ENCODE data around the gene KBTBD3. TPM values are rescaled to one million over a fixed set of nuclear protein-coding genes. Genes with fewer than 3 reads are reported as not detected.
A peak's percentile ranks its signal among the peaks of the same experiment; 100 is the strongest.
"Not testable (repeated sequence)": the region's sequence is repeated elsewhere in the genome, so short reads cannot be mapped to it uniquely, and the experiment has no call there.

Gene KBTBD3
- total RNA-seq, 1 experiment from 2014 or later = 4.9 TPM

DNA sequence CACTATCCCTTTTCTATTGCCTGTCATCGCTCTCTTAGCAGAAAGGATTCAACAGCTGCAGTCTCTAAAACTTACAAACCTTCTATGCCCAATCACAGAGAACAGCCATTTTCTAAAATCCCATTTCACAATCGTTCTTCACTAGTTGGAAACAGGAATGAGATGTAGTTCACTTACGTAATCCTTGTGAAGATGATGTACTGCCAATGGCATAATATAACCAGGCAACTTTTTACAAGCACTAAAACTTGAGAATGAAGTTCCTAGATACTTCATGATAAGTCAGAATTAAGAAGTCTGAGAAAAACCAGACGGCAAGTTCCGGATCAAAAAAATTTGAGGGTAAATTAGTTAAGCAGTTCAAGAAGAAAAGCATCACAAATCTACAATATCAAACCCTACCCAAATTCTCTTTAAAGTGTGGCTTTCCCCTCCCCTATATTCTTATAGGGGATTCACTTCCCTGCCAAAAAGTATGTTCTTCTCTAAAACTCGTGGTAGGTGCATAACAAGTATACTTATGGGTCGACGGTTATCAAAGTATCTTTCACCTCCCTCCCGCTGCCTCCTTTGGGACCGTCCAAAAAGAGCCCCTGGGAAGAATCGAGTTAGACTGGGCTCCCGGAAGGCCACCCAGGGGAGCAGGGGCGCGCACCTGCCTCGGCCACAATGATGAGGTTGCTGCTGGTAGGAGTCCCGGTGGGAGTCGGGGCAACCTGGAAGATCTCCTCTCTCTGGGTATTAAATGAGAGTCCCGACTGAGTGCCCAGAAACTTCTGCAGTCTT, 55.8 kb downstream of the KBTBD3 start:
- DNase-seq (ENCODE audit: low read depth, low spot score) = peak; percentile 8
- in situ Hi-C loops (cut with HindIII; ENCODE audit: low pct_unique_long_range_greater_than_20kb, low sequenced_read_pairs) = no loop called here

DNA sequence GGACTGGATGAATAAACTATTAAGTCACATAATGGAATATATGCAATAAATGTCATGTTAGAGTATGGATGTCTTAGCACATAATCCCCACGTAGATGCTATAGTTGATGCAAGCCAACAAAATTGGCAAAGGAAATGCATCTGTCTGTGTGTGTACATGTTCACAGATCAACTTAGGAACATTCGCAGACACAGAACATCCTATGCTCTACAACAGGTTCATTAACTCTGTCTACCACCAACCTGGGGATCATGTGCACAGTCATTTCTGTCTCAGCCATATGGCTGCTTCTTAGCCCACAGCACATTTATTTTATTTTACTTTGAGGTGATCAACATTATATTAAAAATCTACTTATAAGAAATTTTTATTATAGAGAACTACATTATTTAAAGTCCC, 60.1 kb downstream of the KBTBD3 start:
- in situ Hi-C loops (cut with HindIII; ENCODE audit: low pct_unique_long_range_greater_than_20kb, low sequenced_read_pairs) = no loop called here
- DNase-seq (ENCODE audit: low read depth, low spot score) = no peak

DNA sequence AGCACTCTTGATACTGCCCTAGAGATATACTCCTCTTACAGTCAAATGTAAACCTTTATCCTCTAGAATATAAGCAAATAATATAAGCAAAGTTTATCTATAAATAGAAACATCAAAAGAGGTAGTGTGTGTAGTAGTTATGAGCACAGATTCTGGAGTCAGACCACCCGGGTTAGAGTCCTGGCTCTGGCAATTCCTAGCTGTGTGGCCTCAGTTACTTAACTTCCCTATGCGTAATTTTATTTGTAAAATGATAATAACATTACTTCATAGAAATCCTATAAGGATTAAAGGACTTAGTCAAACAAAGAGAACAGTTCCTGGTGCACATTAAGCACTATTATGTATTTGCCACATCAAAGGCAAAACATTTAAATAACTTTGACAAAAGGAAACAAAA, 62.1 kb downstream of the KBTBD3 start:
- DNase-seq (ENCODE audit: low read depth, low spot score) = no peak
- in situ Hi-C loops (cut with HindIII; ENCODE audit: low pct_unique_long_range_greater_than_20kb, low sequenced_read_pairs) = no loop called here

DNA sequence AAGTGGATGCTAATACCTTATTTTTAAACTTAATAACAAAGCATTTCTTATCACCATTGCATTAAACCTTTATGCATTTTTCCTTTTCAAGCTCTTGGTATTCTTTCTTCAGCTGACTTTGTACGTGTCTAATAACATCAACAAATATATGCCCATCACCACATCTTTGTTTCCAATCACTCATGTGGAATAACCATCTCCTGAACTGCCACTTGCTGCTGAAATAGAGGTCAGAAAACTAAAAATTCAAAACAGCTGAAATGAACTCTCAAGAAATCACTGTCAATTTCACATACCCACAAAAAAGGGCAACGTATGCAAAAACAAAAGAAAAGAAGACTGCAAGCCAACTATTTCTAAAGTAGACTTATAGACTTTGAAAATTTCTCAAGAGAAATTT, 62.5 kb downstream of the KBTBD3 start:
- in situ Hi-C loops (cut with HindIII; ENCODE audit: low pct_unique_long_range_greater_than_20kb, low sequenced_read_pairs) = no loop called here
- DNase-seq (ENCODE audit: low read depth, low spot score) = no peak

DNA sequence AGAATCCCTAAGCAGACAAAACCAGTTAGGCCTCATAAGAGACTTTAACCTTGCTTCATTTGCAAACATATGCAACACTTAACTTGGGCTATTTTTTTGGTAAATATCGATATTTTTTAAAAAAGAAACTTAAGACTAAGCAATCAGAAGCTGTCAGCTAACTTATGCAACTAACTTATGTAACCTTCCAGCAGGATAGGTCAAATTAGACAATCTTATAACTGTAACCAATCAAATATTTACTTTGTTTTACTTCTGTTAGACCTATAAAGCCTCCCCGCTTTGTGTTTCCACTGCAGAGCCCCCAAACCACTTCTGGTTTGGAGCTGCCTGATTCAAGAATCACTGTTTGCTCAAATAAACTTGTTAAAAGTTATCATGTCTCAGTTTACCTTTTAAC, 63.1 kb downstream of the KBTBD3 start:
- in situ Hi-C loops (cut with HindIII; ENCODE audit: low pct_unique_long_range_greater_than_20kb, low sequenced_read_pairs) = no loop called here
- no peak for DNase-seq (ENCODE audit: low read depth, low spot score)

DNA sequence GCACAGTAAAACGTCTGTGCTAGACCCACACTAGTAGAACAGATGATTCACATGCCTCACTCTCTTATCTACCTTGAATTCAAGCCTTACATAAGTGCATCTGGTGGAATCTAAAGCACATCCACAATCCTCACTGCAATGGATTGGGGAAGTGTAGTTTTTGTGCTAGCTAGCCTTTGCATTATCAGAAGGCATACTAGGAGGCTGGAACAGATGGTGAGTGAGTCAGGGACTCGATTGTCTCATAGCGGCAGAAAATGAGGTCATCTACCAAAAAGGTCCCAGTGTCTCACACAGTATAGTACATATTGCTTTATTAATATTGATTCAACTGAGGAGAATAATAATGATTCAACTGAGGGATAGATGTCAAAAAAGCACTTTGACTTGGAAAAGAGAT, 64.4 kb downstream of the KBTBD3 start:
- DNase-seq (ENCODE audit: low read depth, low spot score) = no peak
- in situ Hi-C loops (cut with HindIII; ENCODE audit: low pct_unique_long_range_greater_than_20kb, low sequenced_read_pairs) = no loop called here

DNA sequence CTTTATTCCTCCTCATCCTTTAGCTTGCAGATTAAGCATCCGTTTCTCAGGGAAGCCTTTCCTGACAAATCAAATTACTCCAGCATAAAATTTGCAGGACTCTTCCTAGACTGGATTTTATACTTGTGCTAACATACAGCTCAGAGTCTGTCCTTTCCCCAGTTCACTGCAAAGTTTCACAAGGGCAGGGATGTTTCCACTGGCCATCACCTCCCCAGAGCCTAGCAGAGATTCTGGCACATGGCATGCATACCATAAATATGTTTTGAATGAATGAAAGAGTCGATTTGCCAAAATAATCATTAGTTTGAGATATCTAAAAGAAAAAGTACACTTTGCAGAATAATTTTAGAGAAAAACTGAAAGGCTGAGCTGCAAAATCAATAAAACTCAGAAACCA, 65.7 kb downstream of the KBTBD3 start:
- in situ Hi-C loops (cut with HindIII; ENCODE audit: low pct_unique_long_range_greater_than_20kb, low sequenced_read_pairs) = no loop called here
- no peak for DNase-seq (ENCODE audit: low read depth, low spot score)

DNA sequence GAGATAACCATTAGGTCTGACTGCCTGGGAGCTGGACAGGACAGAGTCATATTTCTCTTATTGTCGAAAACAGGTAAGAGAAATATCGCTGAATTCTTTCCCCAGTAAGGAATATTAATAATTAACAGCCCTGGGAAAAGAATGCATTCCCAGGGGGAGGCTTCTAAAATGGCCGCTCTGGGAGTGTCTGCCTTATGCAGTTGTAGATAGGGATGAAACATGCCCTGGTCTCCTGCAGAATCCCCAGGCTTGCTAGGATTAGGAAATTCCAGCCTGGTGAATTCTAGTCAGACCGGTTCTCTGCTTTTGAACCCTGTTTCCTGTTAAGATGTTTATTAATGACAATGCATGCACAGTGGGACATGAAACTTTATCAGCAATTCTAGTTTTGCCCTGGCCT, 74.1 kb downstream of the KBTBD3 start:
- in situ Hi-C loops (cut with HindIII; ENCODE audit: low pct_unique_long_range_greater_than_20kb, low sequenced_read_pairs); DNase-seq (ENCODE audit: low read depth, low spot score): not testable (repeated sequence)

DNA sequence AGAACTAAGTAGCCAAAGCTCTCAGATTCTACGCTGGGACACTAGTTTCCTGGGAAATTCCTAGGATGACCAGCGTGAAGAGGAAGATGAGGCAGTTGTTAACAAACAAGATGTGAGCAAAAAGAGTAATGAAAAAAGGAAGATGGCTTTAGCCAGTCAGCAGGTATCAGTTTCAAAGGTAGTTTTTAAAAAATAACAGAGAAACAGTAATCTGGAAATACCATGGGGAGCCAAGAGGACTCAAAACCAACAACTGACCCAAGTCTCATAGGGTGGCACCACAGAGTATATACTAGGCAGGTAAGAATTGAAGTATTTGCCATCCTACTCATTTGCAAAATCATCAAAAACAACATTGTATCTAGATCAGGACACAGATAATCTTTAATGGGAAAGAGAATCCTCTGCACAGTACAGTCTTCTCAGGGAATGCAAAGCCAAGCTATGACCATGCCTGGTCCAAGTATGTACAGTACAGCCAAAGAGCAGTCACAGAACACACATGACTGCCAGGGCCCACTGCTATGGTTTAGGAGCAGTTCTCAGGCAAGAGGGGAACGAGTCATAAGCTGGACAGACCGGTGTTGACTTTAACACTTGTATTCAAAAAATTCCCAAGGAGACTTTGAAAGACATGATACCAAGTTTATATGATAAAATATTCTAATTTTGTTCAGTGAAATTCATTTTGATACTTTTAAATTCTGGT, 75.7 kb downstream of the KBTBD3 start:
- in situ Hi-C loops (cut with HindIII; ENCODE audit: low pct_unique_long_range_greater_than_20kb, low sequenced_read_pairs) = no loop called here
- DNase-seq (ENCODE audit: low read depth, low spot score) = no peak

Other genes starting within 250 kb of the KBTBD3 start
- gene MSANTD4, start 55.1 kb downstream of the KBTBD3 start, total RNA-seq (2014; rRNA removed; shearing (Covaris generic)) = 32.1 and 32.6 TPM in 2 replicates
- 68.7 and 69.2 TPM in 2 replicates for gene AASDHPPT, start 315 bp upstream of the KBTBD3 start, total RNA-seq (2014; rRNA removed; shearing (Covaris generic))